ENCODE data around the gene ASIC4. TPM values are rescaled to one million over a fixed set of nuclear protein-coding genes. Genes with fewer than 3 reads are reported as not detected.
A peak's percentile ranks its signal among the peaks of the same experiment; 100 is the strongest.

The ASIC4 gene
- total and polyA plus RNA-seq, 2 of the 13 experiments (the other 11 are each of a cell fraction or from before 2014, with no cell fraction given) = 0.03 TPM; not detected in 1

DNA sequence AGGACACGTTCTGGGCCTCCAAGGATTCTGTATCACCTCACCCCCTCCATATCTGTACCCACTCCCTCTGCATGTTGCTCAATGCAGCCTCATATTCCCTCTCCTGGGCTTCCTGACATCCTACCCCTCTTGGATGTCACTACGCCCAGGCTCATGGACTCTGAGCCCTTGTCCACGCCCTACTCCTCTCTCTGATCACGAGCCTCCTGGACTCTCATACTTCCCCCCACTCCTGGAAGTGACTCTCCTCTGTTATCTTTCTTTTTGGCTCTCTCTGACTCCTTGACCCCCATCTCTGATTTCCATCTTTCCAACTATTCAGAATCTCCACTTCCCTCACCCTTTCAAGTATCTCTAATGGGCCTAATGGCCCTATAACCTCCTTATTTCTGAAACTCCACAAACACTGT is 31.7 kb downstream of the ASIC4 start (continued):
- TF ChIP-seq ASH2L (IDR thresholded peaks at IDR 0.05; ENCODE audit: insufficient read length, low read depth, low read length) (peak; percentile 53), ZNF546 (CRISPR knock-in tag; conservative IDR thresholded peaks at IDR 0.05) (no peak), ZNF589 (CRISPR knock-in tag; conservative IDR thresholded peaks at IDR 0.05) (no peak), KAT2B (IDR thresholded peaks at IDR 0.05; ENCODE audit: borderline replicate concordance, low read depth, low read length) (no peak), ZEB1 (IDR thresholded peaks at IDR 0.05; ENCODE audit: insufficient replicate concordance, low read depth) (no peak), KLF16 (CRISPR knock-in tag; IDR thresholded peaks at IDR 0.05) (peak in 1 of 2 experiments; percentile 78; a peak in 1 of 4 replicates), ZBTB7A (CRISPR knock-in tag; IDR thresholded peaks at IDR 0.05) (no peak), ZNF383 (CRISPR knock-in tag; IDR thresholded peaks at IDR 0.05; ENCODE audit: borderline replicate concordance) (no peak), CBX5 (CRISPR knock-in tag; IDR thresholded peaks at IDR 0.05; ENCODE audit: borderline replicate concordance) (peak; percentile 50; the same call in 1 of the 2 replicates), SUZ12 (IDR thresholded peaks at IDR 0.05; ENCODE audit: low read depth, low read length) (no peak), CENPT (CRISPR knock-in tag; IDR thresholded peaks at IDR 0.05; ENCODE audit: low read depth) (no peak), TAF15 (IDR thresholded peaks at IDR 0.05; ENCODE audit: low read depth, low read length, poor library complexity, severe bottlenecking) (no peak)
- TF ChIP-seq, protein P1, sequence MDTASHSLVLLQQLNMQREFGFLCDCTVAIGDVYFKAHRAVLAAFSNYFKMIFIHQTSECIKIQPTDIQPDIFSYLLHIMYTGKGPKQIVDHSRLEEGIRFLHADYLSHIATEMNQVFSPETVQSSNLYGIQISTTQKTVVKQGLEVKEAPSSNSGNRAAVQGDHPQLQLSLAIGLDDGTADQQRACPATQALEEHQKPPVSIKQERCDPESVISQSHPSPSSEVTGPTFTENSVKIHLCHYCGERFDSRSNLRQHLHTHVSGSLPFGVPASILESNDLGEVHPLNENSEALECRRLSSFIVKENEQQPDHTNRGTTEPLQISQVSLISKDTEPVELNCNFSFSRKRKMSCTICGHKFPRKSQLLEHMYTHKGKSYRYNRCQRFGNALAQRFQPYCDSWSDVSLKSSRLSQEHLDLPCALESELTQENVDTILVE (CRISPR knock-in tag; IDR thresholded peaks at IDR 0.05) = peak; percentile 81; the same call in 1 of the 2 replicates
- TF ChIP-seq, protein P2, sequence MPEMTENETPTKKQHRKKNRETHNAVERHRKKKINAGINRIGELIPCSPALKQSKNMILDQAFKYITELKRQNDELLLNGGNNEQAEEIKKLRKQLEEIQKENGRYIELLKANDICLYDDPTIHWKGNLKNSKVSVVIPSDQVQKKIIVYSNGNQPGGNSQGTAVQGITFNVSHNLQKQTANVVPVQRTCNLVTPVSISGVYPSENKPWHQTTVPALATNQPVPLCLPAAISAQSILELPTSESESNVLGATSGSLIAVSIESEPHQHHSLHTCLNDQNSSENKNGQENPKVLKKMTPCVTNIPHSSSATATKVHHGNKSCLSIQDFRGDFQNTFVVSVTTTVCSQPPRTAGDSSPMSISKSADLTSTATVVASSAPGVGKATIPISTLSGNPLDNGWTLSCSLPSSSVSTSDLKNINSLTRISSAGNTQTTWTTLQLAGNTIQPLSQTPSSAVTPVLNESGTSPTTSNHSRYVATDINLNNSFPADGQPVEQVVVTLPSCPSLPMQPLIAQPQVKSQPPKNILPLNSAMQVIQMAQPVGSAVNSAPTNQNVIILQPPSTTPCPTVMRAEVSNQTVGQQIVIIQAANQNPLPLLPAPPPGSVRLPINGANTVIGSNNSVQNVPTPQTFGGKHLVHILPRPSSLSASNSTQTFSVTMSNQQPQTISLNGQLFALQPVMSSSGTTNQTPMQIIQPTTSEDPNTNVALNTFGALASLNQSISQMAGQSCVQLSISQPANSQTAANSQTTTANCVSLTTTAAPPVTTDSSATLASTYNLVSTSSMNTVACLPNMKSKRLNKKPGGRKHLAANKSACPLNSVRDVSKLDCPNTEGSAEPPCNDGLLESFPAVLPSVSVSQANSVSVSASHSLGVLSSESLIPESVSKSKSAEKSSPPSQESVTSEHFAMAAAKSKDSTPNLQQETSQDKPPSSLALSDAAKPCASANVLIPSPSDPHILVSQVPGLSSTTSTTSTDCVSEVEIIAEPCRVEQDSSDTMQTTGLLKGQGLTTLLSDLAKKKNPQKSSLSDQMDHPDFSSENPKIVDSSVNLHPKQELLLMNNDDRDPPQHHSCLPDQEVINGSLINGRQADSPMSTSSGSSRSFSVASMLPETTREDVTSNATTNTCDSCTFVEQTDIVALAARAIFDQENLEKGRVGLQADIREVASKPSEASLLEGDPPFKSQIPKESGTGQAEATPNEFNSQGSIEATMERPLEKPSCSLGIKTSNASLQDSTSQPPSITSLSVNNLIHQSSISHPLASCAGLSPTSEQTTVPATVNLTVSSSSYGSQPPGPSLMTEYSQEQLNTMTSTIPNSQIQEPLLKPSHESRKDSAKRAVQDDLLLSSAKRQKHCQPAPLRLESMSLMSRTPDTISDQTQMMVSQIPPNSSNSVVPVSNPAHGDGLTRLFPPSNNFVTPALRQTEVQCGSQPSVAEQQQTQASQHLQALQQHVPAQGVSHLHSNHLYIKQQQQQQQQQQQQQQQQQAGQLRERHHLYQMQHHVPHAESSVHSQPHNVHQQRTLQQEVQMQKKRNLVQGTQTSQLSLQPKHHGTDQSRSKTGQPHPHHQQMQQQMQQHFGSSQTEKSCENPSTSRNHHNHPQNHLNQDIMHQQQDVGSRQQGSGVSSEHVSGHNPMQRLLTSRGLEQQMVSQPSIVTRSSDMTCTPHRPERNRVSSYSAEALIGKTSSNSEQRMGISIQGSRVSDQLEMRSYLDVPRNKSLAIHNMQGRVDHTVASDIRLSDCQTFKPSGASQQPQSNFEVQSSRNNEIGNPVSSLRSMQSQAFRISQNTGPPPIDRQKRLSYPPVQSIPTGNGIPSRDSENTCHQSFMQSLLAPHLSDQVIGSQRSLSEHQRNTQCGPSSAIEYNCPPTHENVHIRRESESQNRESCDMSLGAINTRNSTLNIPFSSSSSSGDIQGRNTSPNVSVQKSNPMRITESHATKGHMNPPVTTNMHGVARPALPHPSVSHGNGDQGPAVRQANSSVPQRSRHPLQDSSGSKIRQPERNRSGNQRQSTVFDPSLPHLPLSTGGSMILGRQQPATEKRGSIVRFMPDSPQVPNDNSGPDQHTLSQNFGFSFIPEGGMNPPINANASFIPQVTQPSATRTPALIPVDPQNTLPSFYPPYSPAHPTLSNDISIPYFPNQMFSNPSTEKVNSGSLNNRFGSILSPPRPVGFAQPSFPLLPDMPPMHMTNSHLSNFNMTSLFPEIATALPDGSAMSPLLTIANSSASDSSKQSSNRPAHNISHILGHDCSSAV (CRISPR knock-in tag; IDR thresholded peaks at IDR 0.05; ENCODE audit: borderline replicate concordance) = no peak
- TF ChIP-seq, protein P3, sequence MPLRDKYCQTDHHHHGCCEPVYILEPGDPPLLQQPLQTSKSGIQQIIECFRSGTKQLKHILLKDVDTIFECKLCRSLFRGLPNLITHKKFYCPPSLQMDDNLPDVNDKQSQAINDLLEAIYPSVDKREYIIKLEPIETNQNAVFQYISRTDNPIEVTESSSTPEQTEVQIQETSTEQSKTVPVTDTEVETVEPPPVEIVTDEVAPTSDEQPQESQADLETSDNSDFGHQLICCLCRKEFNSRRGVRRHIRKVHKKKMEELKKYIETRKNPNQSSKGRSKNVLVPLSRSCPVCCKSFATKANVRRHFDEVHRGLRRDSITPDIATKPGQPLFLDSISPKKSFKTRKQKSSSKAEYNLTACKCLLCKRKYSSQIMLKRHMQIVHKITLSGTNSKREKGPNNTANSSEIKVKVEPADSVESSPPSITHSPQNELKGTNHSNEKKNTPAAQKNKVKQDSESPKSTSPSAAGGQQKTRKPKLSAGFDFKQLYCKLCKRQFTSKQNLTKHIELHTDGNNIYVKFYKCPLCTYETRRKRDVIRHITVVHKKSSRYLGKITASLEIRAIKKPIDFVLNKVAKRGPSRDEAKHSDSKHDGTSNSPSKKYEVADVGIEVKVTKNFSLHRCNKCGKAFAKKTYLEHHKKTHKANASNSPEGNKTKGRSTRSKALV (CRISPR knock-in tag; IDR thresholded peaks at IDR 0.05) = no peak
- TF ChIP-seq, protein P4, sequence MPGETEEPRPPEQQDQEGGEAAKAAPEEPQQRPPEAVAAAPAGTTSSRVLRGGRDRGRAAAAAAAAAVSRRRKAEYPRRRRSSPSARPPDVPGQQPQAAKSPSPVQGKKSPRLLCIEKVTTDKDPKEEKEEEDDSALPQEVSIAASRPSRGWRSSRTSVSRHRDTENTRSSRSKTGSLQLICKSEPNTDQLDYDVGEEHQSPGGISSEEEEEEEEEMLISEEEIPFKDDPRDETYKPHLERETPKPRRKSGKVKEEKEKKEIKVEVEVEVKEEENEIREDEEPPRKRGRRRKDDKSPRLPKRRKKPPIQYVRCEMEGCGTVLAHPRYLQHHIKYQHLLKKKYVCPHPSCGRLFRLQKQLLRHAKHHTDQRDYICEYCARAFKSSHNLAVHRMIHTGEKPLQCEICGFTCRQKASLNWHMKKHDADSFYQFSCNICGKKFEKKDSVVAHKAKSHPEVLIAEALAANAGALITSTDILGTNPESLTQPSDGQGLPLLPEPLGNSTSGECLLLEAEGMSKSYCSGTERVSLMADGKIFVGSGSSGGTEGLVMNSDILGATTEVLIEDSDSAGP (CRISPR knock-in tag; IDR thresholded peaks at IDR 0.05; ENCODE audit: borderline replicate concordance) = 0 out of 2 replicates have a peak, but pooled peaks have one; percentile 60

All from HepG2 (cell line).